HCT116 (cell line): ENCODE data around the gene TCOF1. TPM values are rescaled to one million over a fixed set of nuclear protein-coding genes. Genes with fewer than 3 reads are reported as not detected.

Experiments
- ATAC-seq: fragments of 200-7000 bp; cut with Tn5 transposase; 2 replicates; pipeline ENCODE4 v1.9.1; 2020; ENCODE audit warnings: mild to moderate bottlenecking, moderate library complexity
- BruUV-seq: library from RNA; stranded (reverse); fragments of 400-500 nt; replicated peaks from 2 replicates; lab custom pipeline; 2021; lab: Mats Ljungman, UMichigan
- CTCF ChIA-PET: fragments of 300-600 bp; sonication (Branson Sonifier 250); formaldehyde crosslinking; loops from one replicate; lab custom pipeline; 2021; ENCODE audit warnings: antibody characterized with exemption; lab: Charles Lee
- POLR2A ChIA-PET: fragments of 300-600, 350-600 bp; sonication (Branson Sonifier 250); formaldehyde crosslinking; loops from one replicate; lab custom pipeline; 2021; ENCODE audit warnings: antibody characterized with exemption; lab: Charles Lee
- RAD21 ChIA-PET, 2 experiments: fragments of 300-600 bp; sonication (Branson Sonifier 250); formaldehyde crosslinking; loops; one replicate each; lab custom pipeline; 2023; ENCODE audit warnings: low total read pairs in 2 of 2; ENCODE audit not compliant: uncharacterized antibody in 2 of 2, unreplicated experiment in 2 of 2, low non-redundant PET in 1 of 2; lab: Charles Lee
- DNase-seq: peaks from one replicate; pipeline ENCODE4 v3.0.0-alpha.2; 2010; ENCODE audit warnings: low read depth, low spot score
- H2AFZ ChIP-seq: fragments of 200-600 bp; shearing (Covaris generic), sonication (generic); 2 replicates; pipeline ENCODE4 v1.6.1; 2017; ENCODE audit warnings: low read depth, mixed run types, mixed read lengths, antibody characterized with exemption, low read length; ENCODE audit not compliant: poor library complexity, severe bottlenecking
- H3K27ac ChIP-seq: 2 replicates; pipeline ENCODE4 v1.5.1; 2012; ENCODE audit warnings: low read depth, low read length
- H3K27me3 ChIP-seq: fragments of 200-600 bp; sonication (generic); 2 replicates; pipeline ENCODE4 v1.6.1; 2016; ENCODE audit warnings: mixed run types, low read length, mixed read lengths; ENCODE audit not compliant: insufficient read depth
- H3K36me3 ChIP-seq, 2 experiments: fragments of 200-500 bp in 1 of 2; fragments of 200-600 bp in 1 of 2; sonication (Bioruptor generic) in 1 of 2; sonication (generic) in 1 of 2; 2 replicates each; pipeline versions ENCODE4 v1.5.1 to v1.6.1; 2014 to 2016; ENCODE audit warnings: low read length in 2 of 2, inconsistent platforms in 1 of 2, mixed read lengths in 1 of 2, mixed run types in 1 of 2; ENCODE audit not compliant: insufficient read depth in 2 of 2, control insufficient read depth in 1 of 2
- H3K4me1 ChIP-seq, 2 experiments: fragments of 200-600 bp in 1 of 2; sonication (generic) in 1 of 2; 2 replicates each; pipeline versions ENCODE4 v1.5.1 to v1.6.1; 2012 to 2017; ENCODE audit warnings: low read length in 2 of 2, inconsistent platforms in 1 of 2, mild to moderate bottlenecking in 1 of 2, mixed read lengths in 1 of 2, mixed run types in 1 of 2, moderate library complexity in 1 of 2; ENCODE audit not compliant: insufficient read depth in 2 of 2, control insufficient read depth in 1 of 2
- H3K4me2 ChIP-seq: fragments of 200-600 bp; sonication (generic); 2 replicates; pipeline ENCODE4 v1.6.1; 2017; ENCODE audit warnings: mixed run types, low read length, mixed read lengths
- H3K4me3 ChIP-seq, 2 experiments: fragments of 200-600 bp in 1 of 2; sonication (generic) in 1 of 2; replicated peaks in 1 of 2; 2 replicates each; pipeline ENCODE4 v1.5.1; 2011 to 2016; ENCODE audit warnings: low read length in 2 of 2, control low read depth in 1 of 2, low read depth in 1 of 2, mild to moderate bottlenecking in 1 of 2, mixed read lengths in 1 of 2, mixed run types in 1 of 2
- H3K79me2 ChIP-seq: fragments of 200-600 bp; sonication (generic); 2 replicates; pipeline ENCODE4 v1.6.1; 2017; ENCODE audit warnings: mild to moderate bottlenecking, mixed run types, low read length, moderate library complexity, mixed read lengths; ENCODE audit not compliant: insufficient read depth
- H3K9ac ChIP-seq: fragments of 200-600 bp; sonication (generic); 2 replicates; pipeline ENCODE4 v1.6.1; 2016; ENCODE audit warnings: low read length, mixed read lengths
- H3K9me2 ChIP-seq: fragments of 200-600 bp; sonication (generic), shearing (Covaris generic); 2 replicates; pipeline ENCODE4 v1.6.1; 2017; ENCODE audit warnings: mixed run types, mild to moderate bottlenecking, moderate library complexity; ENCODE audit not compliant: insufficient read depth
- H3K9me3 ChIP-seq, 2 experiments: fragments of 200-500 bp in 1 of 2; fragments of 200-600 bp in 1 of 2; sonication (Bioruptor generic) in 1 of 2; sonication (generic) in 1 of 2; 2 replicates each; pipeline ENCODE4 v1.6.1; 2014 to 2017; ENCODE audit warnings: low read length in 2 of 2, mixed read lengths in 2 of 2, inconsistent platforms in 1 of 2, low read depth in 1 of 2, mild to moderate bottlenecking in 1 of 2, mixed run types in 1 of 2, moderate library complexity in 1 of 2; ENCODE audit not compliant: control insufficient read depth in 1 of 2, insufficient read depth in 1 of 2
- H4K20me1 ChIP-seq: fragments of 200-600 bp; sonication (generic), shearing (Covaris generic); 2 replicates; pipeline ENCODE4 v1.6.1; 2017; ENCODE audit warnings: mixed run types, mild to moderate bottlenecking, moderate library complexity; ENCODE audit not compliant: insufficient read depth
- CBX3 ChIP-seq: IDR thresholded peaks from 2 replicates; pipeline ENCODE4 v1.6.1; 2012; ENCODE audit warnings: low read depth
- CEBPB ChIP-seq: IDR thresholded peaks from 2 replicates; pipeline ENCODE4 v1.6.1; 2012; ENCODE audit warnings: low read depth
- ELF1 ChIP-seq: IDR thresholded peaks from 2 replicates; pipeline ENCODE4 v1.6.1; 2012; ENCODE audit warnings: low read depth, borderline replicate concordance
- FOSL1 ChIP-seq: IDR thresholded peaks from 2 replicates; pipeline ENCODE4 v1.6.1; 2012; ENCODE audit warnings: low read depth
- POLR2AphosphoS5 ChIP-seq: IDR thresholded peaks from 2 replicates; pipeline ENCODE4 v1.6.1; 2011; ENCODE audit warnings: mild to moderate bottlenecking, low read depth, low read length, moderate library complexity
- REST ChIP-seq: IDR thresholded peaks from 2 replicates; pipeline ENCODE4 v1.6.1; 2012; ENCODE audit warnings: low read depth
- SP1 ChIP-seq: IDR thresholded peaks from 2 replicates; pipeline ENCODE4 v1.6.1; 2012; ENCODE audit warnings: low read depth
- TCF7L2 ChIP-seq: IDR thresholded peaks from 2 replicates; pipeline ENCODE4 v1.7.0; 2011; ENCODE audit warnings: borderline replicate concordance, inconsistent platforms; ENCODE audit not compliant: insufficient read depth, insufficient read length; ENCODE audit errors: extremely low read depth
- ZBTB33 ChIP-seq: IDR thresholded peaks from 2 replicates; pipeline ENCODE4 v1.6.1; 2011; ENCODE audit warnings: mild to moderate bottlenecking, low read length, moderate library complexity; ENCODE audit not compliant: insufficient replicate concordance; ENCODE audit errors: extremely low read depth
- ZNF274 ChIP-seq: fragments of 200-500 bp; sonication (Bioruptor generic); IDR thresholded peaks from 2 replicates; pipeline ENCODE4 v1.6.1; 2014; ENCODE audit warnings: mild to moderate bottlenecking, low read depth, low read length, inconsistent platforms
- intact Hi-C: fragments of 100-400 bp; cut with micrococcal nuclease; formaldehyde crosslinking; loops from 2 replicates; pipeline ENCODE4 v1.10.0; 2022
- total RNA-seq: library from RNA; stranded (reverse); gene quantifications from one replicate; pipeline ENCODE4 v1.2.1, GENCODE V29; 2021; ENCODE audit not compliant: unreplicated experiment
- TF ChIP-seq, protein P1 (sequence below): IDR thresholded peaks from 2 replicates; pipeline ENCODE4 v1.6.1; 2012
- TF ChIP-seq, protein P2 (sequence below): IDR thresholded peaks from 2 replicates; pipeline ENCODE4 v1.6.1; 2012

The TCOF1 gene
- total RNA-seq, 1 experiment from 2014 or later = 94.7 TPM

- TF ChIP-seq, protein P1, sequence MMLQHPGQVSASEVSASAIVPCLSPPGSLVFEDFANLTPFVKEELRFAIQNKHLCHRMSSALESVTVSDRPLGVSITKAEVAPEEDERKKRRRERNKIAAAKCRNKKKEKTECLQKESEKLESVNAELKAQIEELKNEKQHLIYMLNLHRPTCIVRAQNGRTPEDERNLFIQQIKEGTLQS = no peak; the same call in 1 of the 2 replicates
- TF ChIP-seq, protein P2, sequence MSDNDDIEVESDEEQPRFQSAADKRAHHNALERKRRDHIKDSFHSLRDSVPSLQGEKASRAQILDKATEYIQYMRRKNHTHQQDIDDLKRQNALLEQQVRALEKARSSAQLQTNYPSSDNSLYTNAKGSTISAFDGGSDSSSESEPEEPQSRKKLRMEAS = peak; percentile 65; the same call in 1 of the 2 replicates
- TF ChIP-seq ZNF274 (no peak), SP1 (peak; percentile 94)
Observed at GRCh38 chr5:150317048-150318003, 40.2 kb upstream of the TCOF1 start (continued).

GRCh38 chr5:150318613-150319483 lies 38.6 kb upstream of the TCOF1 start:
- CTCF ChIA-PET = no interaction called here
- RAD21 ChIA-PET = no interaction called here
- no peak overlapping the region for H3K27ac ChIP-seq
- no peak for TF ChIP-seq POLR2AphosphoS5
- no peak for TF ChIP-seq CEBPB
- no peak for TF ChIP-seq ZBTB33
- no peak for TF ChIP-seq ELF1
- TF ChIP-seq TCF7L2 = no peak
- no peak for TF ChIP-seq REST
- TF ChIP-seq, protein P2 = no peak
- TF ChIP-seq CBX3 = no peak
- no peak for TF ChIP-seq ZNF274
- TF ChIP-seq FOSL1 = no peak
- TF ChIP-seq, all 23 proteins: peak for 0
- peak overlapping the region; percentile 69 for H3K4me2 ChIP-seq
- no peaks in the 10 kb centered on the region for H3K9me2 ChIP-seq
- no peaks in the 10 kb centered on the region for H3K79me2 ChIP-seq
- no peak for ATAC-seq
- intact Hi-C loops = no loop called here
- H3K9ac ChIP-seq = no peak overlapping the region
- peaks cover 16 to 59% of the 10 kb centered on the region in 2 experiments for H3K4me1 ChIP-seq
- DNase-seq = no peak
- H3K27me3 ChIP-seq = no peaks in the 10 kb centered on the region
- H2AFZ ChIP-seq = no peak overlapping the region
- POLR2A ChIA-PET = no interaction called here
- H4K20me1 ChIP-seq = no peaks in the 10 kb centered on the region
- H3K4me3 ChIP-seq = no peak overlapping the region
- H3K36me3 ChIP-seq = no peaks in the 10 kb centered on the region
- H3K9me3 ChIP-seq = no peaks in the 10 kb centered on the region
- BruUV-seq = no TSS peak
